HG03103 (cell line): ENCODE measurements around the gene PDE4A.
"Not testable (repeated sequence)": the region's sequence is repeated elsewhere in the genome, so short reads cannot be mapped to it uniquely, and the experiment has no call there.

Experiments
- ATAC-seq: cut with Tn5 transposase; IDR thresholded peaks from one replicate; pipeline ENCODE4 v1.9.1; 2021; ENCODE audit warnings: low read depth; ENCODE audit not compliant: unreplicated experiment

PDE4A gene

GRCh38 chr19:10461047-10461949 lies 41.0 kb downstream of the PDE4A start:
- ATAC-seq: peak; percentile 74

- not testable (repeated sequence) for ATAC-seq
These were observed 41.7 kb downstream of the PDE4A start for GRCh38 chr19:10462042-10462441.

- no peak for ATAC-seq
These were observed 42.2 kb downstream of the PDE4A start for GRCh38 chr19:10462557-10462956.

- ATAC-seq: no peak
These were observed 44.1 kb downstream of the PDE4A start for GRCh38 chr19:10464456-10464855.

- no peak for ATAC-seq
These were observed 46.9 kb downstream of the PDE4A start for GRCh38 chr19:10467104-10467706.

GRCh38 chr19:10468133-10468532 lies 47.8 kb downstream of the PDE4A start:
- ATAC-seq: no peak

- no peak for ATAC-seq
These were observed 51.6 kb downstream of the PDE4A start for GRCh38 chr19:10471909-10472308.

- no peak for ATAC-seq
These were observed 52.9 kb downstream of the PDE4A start for GRCh38 chr19:10473192-10473591.

GRCh38 chr19:10474962-10475451 lies 54.7 kb downstream of the PDE4A start:
- ATAC-seq: no peak

GRCh38 chr19:10478476-10478875 lies 58.1 kb downstream of the PDE4A start:
- no peak for ATAC-seq

- ATAC-seq: no peak
These were observed 58.6 kb downstream of the PDE4A start for GRCh38 chr19:10478903-10479384.

GRCh38 chr19:10486551-10486950 lies 66.2 kb downstream of the PDE4A start:
- ATAC-seq: no peak

GRCh38 chr19:10491472-10492047 lies 71.2 kb downstream of the PDE4A start:
- ATAC-seq: no peak

- no peak for ATAC-seq
These were observed 77.0 kb downstream of the PDE4A start for GRCh38 chr19:10497371-10497770.

- ATAC-seq: no peak
These were observed 79.4 kb downstream of the PDE4A start for GRCh38 chr19:10499550-10500246.

GRCh38 chr19:10500247-10500592 lies 79.9 kb downstream of the PDE4A start:
- no peak for ATAC-seq

GRCh38 chr19:10501971-10502523 lies 81.7 kb downstream of the PDE4A start:
- ATAC-seq: no peak

GRCh38 chr19:10502524-10503001 lies 82.2 kb downstream of the PDE4A start:
- ATAC-seq: no peak

- ATAC-seq: no peak
These were observed 82.9 kb downstream of the PDE4A start, which contains the start of gene KEAP1 for GRCh38 chr19:10503002-10503789. Gene KEAP1 (minus strand): TSS chr19:10503356. CDS start chr19:10500033, 3,323 bp downstream.
